Activated CD4-positive, alpha-beta memory T cell treated with anti-CD3 and anti-CD28 coated beads, Interleukin-2, amount 10 ng/mL, durations not matched to agents 7 days and 5 days (primary cell): Measurements from ENCODE around the gene NFKBIB. TPM values are rescaled to one million over a fixed set of nuclear protein-coding genes. Genes with fewer than 3 reads are reported as not detected.
"Not testable (repeated sequence)": the region's sequence is repeated elsewhere in the genome, so short reads cannot be mapped to it uniquely, and the experiment has no call there.

Experiments
- CTCF ChIA-PET: fragments of 350-600 bp; sonication (Branson Sonifier 250); formaldehyde crosslinking; loops from one replicate; lab custom pipeline; 2021; ENCODE audit warnings: antibody characterized with exemption, inconsistent platforms; lab: Charles Lee
- POLR2A ChIA-PET: fragments of 350-600 bp; sonication (Branson Sonifier 250); formaldehyde crosslinking; loops from one replicate; lab custom pipeline; 2021; ENCODE audit warnings: antibody characterized with exemption; lab: Charles Lee
- DNase-seq: peaks from one replicate; pipeline ENCODE4 v3.0.0-alpha.2; 2020
- H3K27ac Mint-ChIP-seq: one replicate; pipeline ENCODE4 v1.8.0; 2021; ENCODE audit warnings: mild to moderate bottlenecking, mixed read lengths
- H3K27me3 Mint-ChIP-seq: one replicate; pipeline ENCODE4 v1.8.0; 2021; ENCODE audit warnings: mixed read lengths
- H3K36me3 Mint-ChIP-seq: one replicate; pipeline ENCODE4 v1.8.0; 2021; ENCODE audit warnings: low read depth, mixed read lengths
- H3K4me1 Mint-ChIP-seq: one replicate; pipeline ENCODE4 v1.8.0; 2021; ENCODE audit warnings: mixed read lengths
- H3K4me3 Mint-ChIP-seq: one replicate; pipeline ENCODE4 v1.8.0; 2021; ENCODE audit warnings: mild to moderate bottlenecking, mixed read lengths
- H3K9me3 Mint-ChIP-seq: one replicate; pipeline ENCODE4 v1.8.0; 2021; ENCODE audit warnings: mixed read lengths
- total RNA-seq, 2 experiments: library from RNA; stranded (reverse); gene quantifications; one replicate each; pipeline ENCODE4 v1.2.3, GENCODE V29; 2021

Gene NFKBIB
- total RNA-seq, 2 experiments from 2014 or later = 40.2 to 40.8 TPM

GRCh38 chr19:38861368-38861767 is 38.4 kb upstream of the NFKBIB start:
- ChIA-PET POLR2A (interaction anchor here (0.9 to 9.0 kb wide), 2 partner anchors 10 to 29 kb away, joined by 3 to 146 read pairs; partner anchors contain the start of gene HNRNPL), CTCF (interaction anchor here (1.3 to 1.9 kb wide), 2 partner anchors 8 to 458 kb away, joined by 3 to 10 read pairs; partner anchors contain the start of gene FAM98C)
- no peaks in the 10 kb centered on the region for H3K27me3 Mint-ChIP-seq
- peaks cover 16% of the 10 kb centered on the region for H3K36me3 Mint-ChIP-seq
- H3K4me1 Mint-ChIP-seq = peaks cover 56% of the 10 kb centered on the region
- no peak for DNase-seq
- H3K4me3 Mint-ChIP-seq = no peak overlapping the region
- no peak overlapping the region for H3K27ac Mint-ChIP-seq
- no peaks in the 10 kb centered on the region for H3K9me3 Mint-ChIP-seq

DNA sequence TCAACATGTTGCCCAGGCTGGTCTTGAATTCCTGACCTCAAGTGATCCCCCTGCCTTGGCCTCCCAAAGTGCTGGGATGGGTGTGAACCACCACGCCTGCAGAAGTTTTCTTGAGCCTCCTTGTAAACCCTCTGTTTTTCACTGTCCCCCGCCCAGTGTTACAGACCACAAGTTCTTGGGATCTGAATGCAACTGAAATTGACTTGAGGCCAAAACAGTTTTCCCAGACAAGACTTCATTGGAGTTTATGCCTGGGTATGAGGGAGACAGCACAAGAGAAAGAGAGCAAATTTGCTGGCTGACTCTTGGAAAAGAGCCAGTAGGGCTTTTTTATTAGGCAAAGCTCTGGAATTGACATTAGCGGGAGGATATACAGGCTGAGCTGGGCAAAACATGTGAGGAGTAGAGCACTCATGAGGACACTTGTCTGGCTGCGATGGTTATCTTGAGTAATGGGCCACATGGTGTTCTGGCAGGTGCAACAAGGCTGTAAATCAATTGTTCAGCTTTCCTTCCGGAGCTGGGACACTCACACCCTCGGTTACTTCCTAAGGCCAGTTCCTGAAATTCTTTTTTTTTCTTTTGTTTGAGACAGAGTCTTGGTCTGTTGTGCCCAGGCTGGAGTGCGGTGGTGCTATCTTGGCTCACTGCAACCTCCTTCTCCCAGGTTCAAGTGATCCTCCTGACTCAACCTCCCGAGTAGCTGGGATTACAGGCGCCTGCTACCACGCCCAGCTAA is 37.3 kb upstream of the NFKBIB start:
- peaks cover 18% of the 10 kb centered on the region for H3K36me3 Mint-ChIP-seq
- no peak overlapping the region for H3K27ac Mint-ChIP-seq
- peaks cover 52% of the 10 kb centered on the region for H3K4me1 Mint-ChIP-seq
- POLR2A ChIA-PET = interaction anchor here (1.0 to 9.0 kb wide), 5 partner anchors 12 to 128 kb away, joined by 4 to 146 read pairs (median 6); partner anchors contain the start of genes HNRNPL and RINL
- H3K9me3 Mint-ChIP-seq = no peaks in the 10 kb centered on the region
- H3K4me3 Mint-ChIP-seq = no peak overlapping the region
- no peak for DNase-seq
- H3K27me3 Mint-ChIP-seq = no peaks in the 10 kb centered on the region
- CTCF ChIA-PET = interaction anchor here (0.8 to 2.6 kb wide), 6 partner anchors 10 to 68 kb away, joined by 3 to 16 read pairs (median 6); partner anchors contain the start of genes MRPS12 and SARS2

DNA sequence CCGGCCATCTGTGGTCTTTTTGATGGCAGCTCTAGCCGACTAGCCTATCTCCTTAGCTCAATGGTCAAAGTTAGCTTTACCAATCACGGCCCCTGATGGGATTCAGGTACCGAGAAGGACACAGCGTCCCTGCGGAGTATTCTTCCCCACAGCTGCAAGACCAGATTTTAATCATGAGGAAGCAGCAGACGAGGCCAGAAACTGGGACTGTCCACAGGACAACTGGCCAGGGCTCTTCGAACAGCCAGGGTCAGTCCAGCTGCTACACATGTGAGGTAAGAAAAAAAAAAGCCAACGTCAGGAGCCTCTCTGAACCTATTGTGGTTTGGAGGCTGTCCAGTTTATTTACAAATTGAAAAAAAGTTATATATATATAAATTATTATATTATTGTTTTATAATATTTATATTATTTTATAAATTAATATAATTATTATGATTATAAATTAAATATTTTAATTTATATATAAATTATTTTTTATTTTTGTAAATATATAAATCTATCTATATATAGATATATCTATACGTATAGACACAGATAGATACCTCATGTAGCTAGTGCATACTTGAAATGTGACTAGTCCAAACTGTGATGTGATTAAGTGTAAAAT is 32.5 kb upstream of the NFKBIB start:
- Mint-ChIP-seq H3K4me1 (peaks cover 67% of the 10 kb centered on the region), H3K9me3 (no peaks in the 10 kb centered on the region), H3K27ac (no peak overlapping the region), H3K27me3 (no peaks in the 10 kb centered on the region), H3K4me3 (no peak overlapping the region), H3K36me3 (peaks cover 44% of the 10 kb centered on the region)
- CTCF ChIA-PET = interaction anchor here (0.9 to 2.4 kb wide), 7 partner anchors 9 to 465 kb away, joined by 3 to 12 read pairs (median 3); partner anchors contain the start of genes FAM98C and RINL
- no peak for DNase-seq
- POLR2A ChIA-PET = interaction anchor here (1.1 to 9.0 kb wide), 5 partner anchors 10 to 28 kb away, joined by 3 to 146 read pairs (median 8); partner anchors contain the start of genes HNRNPL and RINL

- peak overlapping the region; percentile 78 for H3K27ac Mint-ChIP-seq
These were observed 31.2 kb upstream of the NFKBIB start for GRCh38 chr19:38868551-38868950.

DNA sequence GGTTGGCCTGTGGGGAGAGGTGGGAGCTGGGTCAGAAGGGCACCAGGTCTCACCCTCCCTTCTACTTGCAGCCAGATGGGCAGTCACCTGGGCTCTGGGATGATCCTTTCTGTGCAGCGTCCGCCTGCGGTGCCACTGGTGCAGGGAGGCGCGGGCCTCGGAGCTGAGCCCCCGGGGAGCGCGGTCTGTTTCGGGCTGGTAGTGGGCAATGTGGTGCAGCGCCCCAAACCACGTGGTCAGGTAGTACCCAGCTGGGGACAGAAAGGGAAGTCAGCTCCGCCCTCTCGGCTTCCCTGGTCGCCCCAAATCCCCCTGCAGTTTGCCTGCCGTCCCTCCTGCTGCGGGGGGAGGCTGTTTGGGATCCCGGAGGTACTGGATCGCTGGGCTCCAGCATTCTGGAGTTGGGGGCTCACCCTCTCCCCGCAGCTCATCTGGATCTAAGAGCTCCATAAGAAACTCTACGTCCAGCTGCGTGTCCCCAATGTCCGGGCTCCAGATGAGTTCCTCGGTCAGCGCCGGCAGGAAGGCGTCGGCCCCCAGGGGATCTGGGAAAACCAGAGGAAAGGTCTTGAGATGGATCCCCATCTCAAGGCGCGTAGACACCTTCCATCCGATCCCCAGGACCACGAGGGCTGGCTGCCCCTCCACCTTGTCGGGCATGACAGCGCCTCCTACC is 30.5 kb upstream of the NFKBIB start:
- DNase-seq = peak; percentile 44
- no peaks in the 10 kb centered on the region for H3K9me3 Mint-ChIP-seq
- peak overlapping the region; percentile 78 for H3K27ac Mint-ChIP-seq
- H3K27me3 Mint-ChIP-seq = no peaks in the 10 kb centered on the region
- peaks cover 63% of the 10 kb centered on the region for H3K4me1 Mint-ChIP-seq
- ChIA-PET CTCF (interaction anchor here (0.5 to 3.0 kb wide), 21 partner anchors 9 to 466 kb away, joined by 3 to 14 read pairs (median 6); partner anchors contain the start of genes ACTN4, ECH1, MRPS12 and NFKBIB), POLR2A (interaction anchor here (0.9 to 3.8 kb wide), 10 partner anchors 10 to 223 kb away, joined by 3 to 38 read pairs (median 6); partner anchors contain the start of genes HNRNPL, NFKBIB and RINL)
- H3K36me3 Mint-ChIP-seq = peaks cover 49% of the 10 kb centered on the region
- H3K4me3 Mint-ChIP-seq = peak overlapping the region; percentile 76

More at GRCh38 chr19:38868551-38868950, 31.2 kb upstream of the NFKBIB start:
- Mint-ChIP-seq H3K36me3 (peaks cover 50% of the 10 kb centered on the region), H3K4me3 (peak overlapping the region; percentile 76), H3K27me3 (no peaks in the 10 kb centered on the region), H3K9me3 (no peaks in the 10 kb centered on the region), H3K4me1 (peaks cover 63% of the 10 kb centered on the region)
- ChIA-PET CTCF (interaction anchor here (0.5 to 3.0 kb wide), 17 partner anchors 8 to 309 kb away, joined by 3 to 14 read pairs (median 7); partner anchors contain the start of genes ACTN4, ECH1, MRPS12 and RINL), POLR2A (interaction anchor here (1.0 to 9.0 kb wide), 9 partner anchors 9 to 222 kb away, joined by 4 to 146 read pairs (median 18); partner anchors contain the start of genes HNRNPL and RINL)
- DNase-seq = no peak

- H3K9me3 Mint-ChIP-seq = no peaks in the 10 kb centered on the region
- H3K4me3 Mint-ChIP-seq = peak overlapping the region; percentile 76
- peaks cover 56% of the 10 kb centered on the region for H3K4me1 Mint-ChIP-seq
- ChIA-PET CTCF (interaction anchor here (1.0 to 3.0 kb wide), 19 partner anchors 8 to 467 kb away, joined by 3 to 14 read pairs (median 6); partner anchors contain the start of genes ACTN4, ECH1, MRPS12 and NFKBIB), POLR2A (interaction anchor here (0.9 to 3.8 kb wide), 10 partner anchors 9 to 224 kb away, joined by 3 to 38 read pairs (median 4); partner anchors contain the start of genes HNRNPL, NFKBIB and RINL)
- no peaks in the 10 kb centered on the region for H3K27me3 Mint-ChIP-seq
- peak overlapping the region; percentile 78 for H3K27ac Mint-ChIP-seq
- peak; percentile 94 for DNase-seq
- H3K36me3 Mint-ChIP-seq = peaks cover 42% of the 10 kb centered on the region
These were observed 29.7 kb upstream of the NFKBIB start for GRCh38 chr19:38869836-38870607.

GRCh38 chr19:38870612-38871011 is 29.2 kb upstream of the NFKBIB start:
- Mint-ChIP-seq H3K27ac (peak overlapping the region; percentile 59), H3K4me1 (peaks cover 50% of the 10 kb centered on the region), H3K27me3 (no peaks in the 10 kb centered on the region), H3K9me3 (no peaks in the 10 kb centered on the region), H3K4me3 (peak overlapping the region; percentile 76), H3K36me3 (peaks cover 39% of the 10 kb centered on the region)
- ChIA-PET POLR2A (interaction anchor here (0.9 to 3.8 kb wide), 6 partner anchors 8 to 28 kb away, joined by 4 to 38 read pairs (median 16); partner anchors contain the start of genes HNRNPL and RINL), CTCF (interaction anchor here (1.3 to 3.0 kb wide), 9 partner anchors 8 to 223 kb away, joined by 3 to 14 read pairs (median 6); partner anchors contain the start of genes ACTN4, MRPS12, NFKBIB and RINL)
- no peak for DNase-seq

DNA sequence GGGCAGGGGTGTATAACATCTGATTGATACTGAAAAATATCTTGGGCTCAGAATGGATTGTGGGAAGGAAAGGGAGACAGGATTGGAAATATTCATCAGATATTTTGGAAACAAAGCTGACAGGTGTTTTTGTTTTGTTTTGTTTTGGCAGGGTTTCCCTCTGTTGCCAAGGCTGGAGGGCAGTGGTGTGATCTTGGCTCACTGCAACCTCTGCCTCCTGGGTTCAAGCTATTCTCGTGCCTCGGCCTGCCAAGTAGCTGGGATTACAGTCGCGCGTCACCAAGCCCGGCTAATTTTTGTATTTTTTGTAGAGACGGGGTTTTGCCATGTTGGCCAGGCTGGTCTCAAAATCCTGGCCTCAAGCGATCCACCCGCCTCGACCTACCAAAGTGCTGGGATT is 26.4 kb upstream of the NFKBIB start:
- H3K4me3 Mint-ChIP-seq, DNase-seq, H3K27me3 Mint-ChIP-seq, H3K27ac Mint-ChIP-seq, POLR2A ChIA-PET, H3K9me3 Mint-ChIP-seq: not testable (repeated sequence)
- Mint-ChIP-seq H3K4me1 (peaks cover 61% of the 10 kb centered on the region), H3K36me3 (peaks cover 44% of the 10 kb centered on the region)
- CTCF ChIA-PET = interaction anchor here (0.6 to 1.1 kb wide), 2 partner anchors 31 to 471 kb away, joined by 3 read pairs; partner anchors contain the start of gene FAM98C

GRCh38 chr19:38875656-38876395 is 23.9 kb upstream of the NFKBIB start:
- Mint-ChIP-seq H3K36me3 (peaks cover 29% of the 10 kb centered on the region), H3K27ac (peak overlapping the region; percentile 47), H3K27me3 (no peaks in the 10 kb centered on the region), H3K4me3 (no peak overlapping the region), H3K9me3 (no peaks in the 10 kb centered on the region), H3K4me1 (peaks cover 52% of the 10 kb centered on the region)
- ChIA-PET CTCF (interaction anchor here (0.7 to 6.0 kb wide), 9 partner anchors 10 to 526 kb away, joined by 3 to 53 read pairs (median 3); no protein-coding TSS in a partner anchor), POLR2A (interaction anchor here (0.6 to 5.7 kb wide), 7 partner anchors 9 to 297 kb away, joined by 3 to 46 read pairs (median 12); partner anchors contain the start of gene HNRNPL)
- DNase-seq = no peak

DNA sequence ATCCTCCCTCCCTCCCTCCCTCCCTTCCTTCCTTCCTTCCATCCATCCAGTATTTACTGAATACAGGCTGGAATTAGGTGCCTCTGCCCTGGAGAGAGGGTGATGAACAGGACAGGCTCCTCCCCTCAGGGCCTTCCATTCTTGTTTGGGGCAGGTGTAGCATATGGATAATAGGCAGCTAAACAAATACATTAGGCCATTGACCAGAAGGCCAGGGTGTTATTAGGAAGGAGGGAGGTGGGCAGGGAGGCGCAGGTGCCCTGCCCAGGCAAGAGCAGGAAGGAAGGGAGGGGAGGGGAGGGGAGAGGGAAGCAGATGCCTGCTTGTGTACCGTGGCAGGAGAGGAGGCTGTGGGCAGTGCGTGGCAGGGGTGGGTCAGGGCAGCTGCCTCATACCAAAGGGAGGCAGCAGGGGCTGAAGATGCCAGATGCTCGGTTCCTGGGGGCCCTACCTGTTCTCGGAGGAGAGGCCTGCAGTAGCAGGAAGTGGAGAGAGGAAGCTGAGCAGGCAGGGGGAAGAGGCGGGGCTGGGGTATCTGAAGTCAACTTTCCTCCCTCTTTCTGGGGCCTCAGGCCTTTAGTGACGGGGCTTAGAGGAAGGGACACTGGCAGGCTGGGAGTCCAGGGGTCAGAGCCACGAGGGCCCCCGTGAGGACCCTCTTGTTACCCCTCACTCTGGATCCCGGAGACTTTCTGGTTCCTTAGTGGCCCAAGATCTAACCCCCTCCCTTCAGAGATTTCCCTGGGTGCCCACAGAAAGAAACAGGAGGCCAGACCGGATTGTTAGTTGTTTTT is 21.8 kb upstream of the NFKBIB start, which contains the start of gene RINL:
Gene RINL (minus strand): TSS at position 495 of the 794 bp plus-strand sequence. CDS start 1,533 bp downstream, outside the sequence.
- H3K4me1 Mint-ChIP-seq = peaks cover 43% of the 10 kb centered on the region
- peak; percentile 78 for DNase-seq
- ChIA-PET CTCF (interaction anchor here (0.7 to 6.0 kb wide), 11 partner anchors 9 to 504 kb away, joined by 3 to 53 read pairs (median 4); partner anchors contain the start of genes MRPS12, PSMD8 and SARS2), POLR2A (interaction anchor here (1.2 to 5.7 kb wide), 20 partner anchors 8 to 484 kb away, joined by 3 to 46 read pairs (median 10); partner anchors contain the start of genes ACTN4, ECH1, EIF3K and HNRNPL)
- peak within 1 kb of the TSS; percentile 87 for H3K4me3 Mint-ChIP-seq
- H3K36me3 Mint-ChIP-seq = peaks cover 24% of the 10 kb centered on the region
- no peaks in the 10 kb centered on the region for H3K27me3 Mint-ChIP-seq
- H3K9me3 Mint-ChIP-seq = no peaks in the 10 kb centered on the region
- H3K27ac Mint-ChIP-seq = peak within 1 kb of the TSS; percentile 98
